Upper lobe of left lung (tissue), 6 donors: ENCODE measurements around the gene SMPD1. TPM values are rescaled to one million over a fixed set of nuclear protein-coding genes. Genes with fewer than 3 reads are reported as not detected.

Experiments
- ATAC-seq, 2 donors: fragments of 200-7000 bp; cut with Tn5 transposase; one replicate each; pipeline ENCODE4 v1.9.1; 2022; ENCODE audit warnings: mild to moderate bottlenecking in 2 of 2, moderate library complexity in 2 of 2; ENCODE audit not compliant: low FRiP score in 2 of 2
- DNase-seq, 2 donors: peaks; one replicate each; pipeline ENCODE4 v3.0.0-alpha.2; 2019 to 2020
- H3K27ac ChIP-seq, 4 donors: fragments of 200-600 bp; sonication (generic); one replicate each; pipeline ENCODE4 v1.5.1; 2016 to 2019
- H3K27me3 ChIP-seq, 4 donors: fragments of 200-600 bp; sonication (generic); one replicate each; pipeline ENCODE4 v1.5.1; 2017 to 2019
- H3K36me3 ChIP-seq, 4 donors: fragments of 200-600 bp; sonication (generic); one replicate each; pipeline ENCODE4 v1.5.1; 2016 to 2019
- H3K4me1 ChIP-seq, 4 donors: fragments of 200-600 bp; sonication (generic); one replicate each; pipeline ENCODE4 v1.5.1; 2018 to 2019
- H3K4me3 ChIP-seq, 4 donors: fragments of 200-600 bp; sonication (generic); one replicate each; pipeline ENCODE4 v1.5.1; 2017 to 2019; ENCODE audit warnings: mild to moderate bottlenecking in 2 of 4, moderate library complexity in 1 of 4
- H3K9me3 ChIP-seq, 4 donors: fragments of 200-600 bp; sonication (generic); one replicate each; pipeline ENCODE4 v1.5.1; 2018 to 2019
- CTCF ChIP-seq, 6 experiments: fragments of 450-650 bp in 4 of 6; fragments of 200-600 bp in 2 of 6; sonication (generic) in 2 of 6; IDR thresholded peaks; one replicate each; pipeline ENCODE4 v1.5.1; 2016 to 2019; ENCODE audit warnings: antibody characterized with exemption in 6 of 6
- EP300 ChIP-seq, 4 donors: sonication (generic); formaldehyde crosslinking; IDR thresholded peaks; one replicate each; pipeline ENCODE4 v1.5.1; 2017; ENCODE audit warnings: antibody characterized with exemption in 4 of 4, control low read depth in 2 of 4
- POLR2A ChIP-seq, 4 donors: fragments of 450-650 bp; IDR thresholded peaks; one replicate each; pipeline ENCODE4 v1.5.1; 2016 to 2017; ENCODE audit warnings: antibody characterized with exemption in 4 of 4, mild to moderate bottlenecking in 2 of 4
- POLR2AphosphoS5 ChIP-seq, 2 donors: sonication (generic); formaldehyde crosslinking; IDR thresholded peaks; one replicate each; pipeline ENCODE4 v1.5.1; 2017; ENCODE audit warnings: antibody characterized with exemption in 2 of 2
- WGBS, 2 donors: methylation state at CpG; one replicate each; pipeline ENCODE4 v1.1.5; 2017 to 2018; 5-methylcytosine and 5-hydroxymethylcytosine counted together
- total RNA-seq, 6 donors: library from RNA; depleted of rRNA in 4 of 6; stranded (reverse); fragments of >200 nt in 4 of 6; gene quantifications; one replicate each; pipeline versions ENCODE4 v1.1.0 to v1.2.1, GENCODE V29; 2016 to 2021
- donor health status: DM: no; HTN: no; CAD: no; lungs with moderate emphysema.
- donor health status: DM: no; HTN: yes; CAD: no; lungs with severe emphysema.

SMPD1 gene
- total RNA-seq, 6 donors from 2014 or later = 25.3 to 62.9 (median 53.9) TPM

DNA sequence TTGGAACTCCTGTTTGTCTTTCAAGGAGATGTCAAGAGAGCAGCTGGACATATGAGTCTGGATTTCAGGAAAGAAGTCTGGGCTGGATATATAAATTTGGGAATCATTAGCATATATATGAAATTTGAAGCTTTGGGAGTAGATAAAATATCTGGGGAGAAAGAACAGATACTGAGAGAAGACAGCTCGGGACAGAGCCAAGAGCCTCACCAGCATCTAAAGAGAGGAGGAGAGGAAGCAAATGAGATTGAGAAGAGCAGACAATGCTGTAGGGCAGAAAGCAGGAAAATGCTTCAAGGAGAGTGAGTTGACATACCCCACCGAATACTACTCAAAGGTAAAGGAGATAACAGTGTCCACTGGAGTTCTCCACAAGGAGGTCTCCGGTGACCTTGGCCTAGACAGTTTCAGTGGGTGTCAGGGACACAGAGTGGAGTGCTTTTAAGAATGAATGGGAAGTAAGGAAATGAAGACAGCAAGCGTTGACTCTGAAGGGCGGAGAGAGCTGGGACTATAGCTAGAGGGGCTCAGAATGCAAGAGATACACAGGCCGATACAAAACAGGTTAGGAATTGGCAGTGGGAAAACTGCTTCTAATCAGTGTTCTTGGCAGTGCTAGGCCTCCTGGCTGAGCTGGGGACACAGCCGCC lies 27.8 kb downstream of the SMPD1 start:
- DNase-seq = no peak
- Histone ChIP-seq H3K36me3 (no peaks in the 10 kb centered on the region), H3K27me3 (no peaks in the 10 kb centered on the region), H3K9me3 (no peaks in the 10 kb centered on the region), H3K4me3 (peak overlapping the region; percentile 81 to 99 (median 91)), H3K4me1 (peaks cover 21 to 37% (median 24%) of the 10 kb centered on the region in 4 donors), H3K27ac (peak overlapping the region; percentile 90 to 97 (median 94))
- peak; percentile 24 to 51 for ATAC-seq
- 48 to 52% methylated on average over 6 to 7 of the region's 7 CpGs for WGBS, 2 donors
- TF ChIP-seq CTCF (IDR thresholded peaks at IDR 0.05) (no peak), EP300 (IDR thresholded peaks at IDR 0.05) (no peak), POLR2AphosphoS5 (IDR thresholded peaks at IDR 0.05) (no peak), POLR2A (IDR thresholded peaks at IDR 0.05) (no peak)

- peak; percentile 44 to 46 for ATAC-seq
- Histone ChIP-seq H3K27me3 (no peaks in the 10 kb centered on the region), H3K4me1 (peaks cover 21 to 37% (median 24%) of the 10 kb centered on the region in 4 donors), H3K27ac (peak overlapping the region; percentile 90 to 97 (median 94)), H3K9me3 (no peaks in the 10 kb centered on the region), H3K36me3 (no peaks in the 10 kb centered on the region), H3K4me3 (peak overlapping the region; percentile 81 to 99 (median 91))
- TF ChIP-seq EP300 (IDR thresholded peaks at IDR 0.05) (no peak), POLR2A (IDR thresholded peaks at IDR 0.05) (no peak), CTCF (IDR thresholded peaks at IDR 0.05) (no peak), POLR2AphosphoS5 (IDR thresholded peaks at IDR 0.05) (no peak)
- peak in 1 of 2 donors; percentile 83 for DNase-seq
- WGBS, 2 donors = 0 to 2% methylated on average over 11 of the region's 38 CpGs
Observed at GRCh38 chr11:6418557-6419008, 28.3 kb downstream of the SMPD1 start.

DNA sequence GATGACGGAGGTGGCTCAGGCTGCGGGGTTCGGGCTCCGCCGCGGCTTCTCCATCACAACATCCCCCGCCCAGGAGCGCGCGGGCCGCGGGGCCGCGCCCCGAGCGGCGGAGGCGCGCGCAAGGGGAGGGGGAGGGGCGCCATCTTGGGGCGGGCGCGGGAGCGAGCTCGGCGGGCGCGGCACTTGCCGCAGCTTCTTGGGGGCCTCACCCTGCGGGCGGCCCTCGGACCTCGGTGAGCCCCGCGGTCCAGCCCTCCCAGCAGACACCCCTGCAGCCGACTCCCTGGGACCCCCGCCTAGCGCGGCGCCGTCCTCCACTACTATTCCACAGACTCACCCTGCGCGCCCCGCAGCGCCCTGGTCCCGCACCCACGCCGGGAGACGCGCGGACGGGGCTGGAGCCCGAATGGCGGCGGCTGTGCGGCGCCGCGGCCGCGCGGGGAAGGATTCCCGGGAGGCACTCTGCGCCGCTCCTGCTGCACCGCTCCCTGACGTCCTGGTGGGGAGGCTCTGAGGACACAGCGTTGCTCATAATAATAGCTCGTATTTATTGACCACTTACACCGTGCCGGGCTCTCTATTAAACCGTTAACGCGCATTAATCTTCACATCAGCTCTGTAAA lies 28.8 kb downstream of the SMPD1 start, which contains the start of gene APBB1:
TSS of gene APBB1 (minus strand) at position 86 of the 623 bp plus-strand sequence. CDS start 7,747 bp downstream, outside the sequence.
- ATAC-seq = peak; percentile 86 to 96
- peak; percentile 47 to 95 for DNase-seq
- Histone ChIP-seq H3K27ac (peak within 1 kb of the TSS; percentile 90 to 97 (median 94)), H3K27me3 (no peaks in the 10 kb centered on the region), H3K36me3 (no peaks in the 10 kb centered on the region), H3K9me3 (no peaks in the 10 kb centered on the region), H3K4me1 (peaks cover 21 to 37% (median 24%) of the 10 kb centered on the region in 4 donors), H3K4me3 (peak within 1 kb of the TSS; percentile 81 to 99 (median 91))
- WGBS, 2 donors = 1% methylated on average over 19 to 63 of the region's 75 CpGs
- TF ChIP-seq POLR2AphosphoS5 (IDR thresholded peaks at IDR 0.05) (peak in 1 of 2 donors; percentile 34), POLR2A (IDR thresholded peaks at IDR 0.05) (peak in 2 of 4 donors; percentile 66), CTCF (IDR thresholded peaks at IDR 0.05) (peak in 4 of 6 experiments; percentile 25 to 42 (median 32)), EP300 (IDR thresholded peaks at IDR 0.05) (no peak)

- DNase-seq = no peak
- H3K36me3 ChIP-seq = no peaks in the 10 kb centered on the region
- H3K9me3 ChIP-seq = no peaks in the 10 kb centered on the region
- no peak overlapping the region for H3K4me3 ChIP-seq
- ATAC-seq = no peak
- no peak for TF ChIP-seq EP300 (IDR thresholded peaks at IDR 0.05)
- TF ChIP-seq CTCF (IDR thresholded peaks at IDR 0.05) = no peak
- TF ChIP-seq POLR2A (IDR thresholded peaks at IDR 0.05) = no peak
- TF ChIP-seq POLR2AphosphoS5 (IDR thresholded peaks at IDR 0.05) = no peak
- H3K4me1 ChIP-seq = peaks cover 11 to 26% (median 18%) of the 10 kb centered on the region in 4 donors
- H3K27me3 ChIP-seq = no peaks in the 10 kb centered on the region
- 91 to 98% methylated on average over 3 of the region's 3 CpGs for WGBS, 2 donors
- H3K27ac ChIP-seq = no peak overlapping the region
Observed at GRCh38 chr11:6420677-6421076, 30.4 kb downstream of the SMPD1 start.
